GM23338 (cell line): ENCODE data around the gene OR6K2. TPM values are rescaled to one million over a fixed set of nuclear protein-coding genes. Genes with fewer than 3 reads are reported as not detected.

Experiments
- ATAC-seq: fragments of 200-7000 bp; cut with Tn5 transposase; 3 replicates; pipeline ENCODE4 v1.9.1; 2020
- DNase-seq: peaks from one replicate; pipeline ENCODE4 v3.0.0-alpha.2; 2015; ENCODE audit warnings: low spot score
- H2AFZ ChIP-seq: fragments of 200-600 bp; sonication (generic); 2 replicates; pipeline ENCODE4 v1.8.0; 2016; ENCODE audit warnings: antibody characterized with exemption, mild to moderate bottlenecking, moderate library complexity
- H3F3A ChIP-seq: fragments of 200-600 bp; sonication (generic); replicated peaks from 2 replicates; pipeline ENCODE4 v1.8.0; 2017; ENCODE audit warnings: antibody characterized with exemption, mixed run types, low read depth
- H3K27ac ChIP-seq: fragments of 200-600 bp; sonication (generic); 2 replicates; pipeline ENCODE4 v1.6.1; 2016; ENCODE audit warnings: low read depth
- H3K27me3 ChIP-seq: fragments of 200-600 bp; sonication (generic); 2 replicates; pipeline ENCODE4 v1.8.0; 2016; ENCODE audit warnings: mild to moderate bottlenecking, mixed run types, moderate library complexity; ENCODE audit not compliant: insufficient read depth
- H3K36me3 ChIP-seq: fragments of 200-600 bp; sonication (generic); 2 replicates; pipeline ENCODE4 v1.8.0; 2016; ENCODE audit warnings: mild to moderate bottlenecking; ENCODE audit not compliant: insufficient read depth
- H3K4me1 ChIP-seq: fragments of 200-600 bp; sonication (generic); 2 replicates; pipeline ENCODE4 v1.8.0; 2016; ENCODE audit warnings: mild to moderate bottlenecking, moderate library complexity; ENCODE audit not compliant: insufficient read depth
- H3K4me2 ChIP-seq: fragments of 200-600 bp; sonication (generic); 2 replicates; pipeline ENCODE4 v1.7.1; 2017; ENCODE audit warnings: mixed run types
- H3K4me3 ChIP-seq: fragments of 200-600 bp; sonication (generic); 2 replicates; pipeline ENCODE4 v1.6.1; 2016; ENCODE audit warnings: mixed run types
- H3K79me2 ChIP-seq: fragments of 200-600 bp; sonication (generic); replicated peaks from 2 replicates; pipeline ENCODE4 v1.8.0; 2017; ENCODE audit warnings: mild to moderate bottlenecking; ENCODE audit not compliant: insufficient read depth
- H3K9me2 ChIP-seq: fragments of 200-600 bp; sonication (generic); 2 replicates; pipeline ENCODE4 v1.8.0; 2017; ENCODE audit not compliant: insufficient read depth
- H4K20me1 ChIP-seq: fragments of 200-600 bp; sonication (generic); replicated peaks from 2 replicates; pipeline ENCODE4 v1.8.0; 2017; ENCODE audit warnings: mild to moderate bottlenecking; ENCODE audit not compliant: insufficient read depth
- H3K27ac Mint-ChIP-seq: 2 replicates; pipeline ENCODE4 v1.8.0; 2020; ENCODE audit warnings: inconsistent platforms, mild to moderate bottlenecking, moderate library complexity, mixed read lengths
- H3K27me3 Mint-ChIP-seq: 3 replicates; pipeline ENCODE4 v1.8.0; 2022; ENCODE audit warnings: low read depth, mild to moderate bottlenecking, moderate library complexity, mixed read lengths, inconsistent platforms; ENCODE audit not compliant: insufficient read depth, poor library complexity
- H3K36me3 Mint-ChIP-seq: 3 replicates; pipeline ENCODE4 v1.8.0; 2021; ENCODE audit warnings: low read depth, mild to moderate bottlenecking, inconsistent platforms, moderate library complexity, mixed read lengths
- H3K4me1 Mint-ChIP-seq: 3 replicates; pipeline ENCODE4 v1.8.0; 2020; ENCODE audit warnings: mild to moderate bottlenecking, inconsistent platforms, mixed read lengths
- H3K4me3 Mint-ChIP-seq: 3 replicates; pipeline ENCODE4 v1.8.0; 2021; ENCODE audit warnings: moderate library complexity, mild to moderate bottlenecking, inconsistent platforms, mixed read lengths
- H3K9me3 Mint-ChIP-seq: 3 replicates; pipeline ENCODE4 v1.8.0; 2020; ENCODE audit warnings: moderate library complexity, mild to moderate bottlenecking, inconsistent platforms, mixed read lengths
- CREB1 ChIP-seq: fragments of 250-450 bp; sonication (Bioruptor Pico); IDR thresholded peaks from 2 replicates; pipeline ENCODE4 v1.5.0; 2020; ENCODE audit warnings: low read depth, mild to moderate bottlenecking, moderate library complexity
- EZH2phosphoT487 ChIP-seq: fragments of 200-600 bp; sonication (generic); IDR thresholded peaks from one replicate; pipeline ENCODE4 v1.8.1; 2018; ENCODE audit warnings: antibody characterized with exemption; ENCODE audit not compliant: unreplicated experiment
- NANOG ChIP-seq: IDR thresholded peaks from 2 replicates; pipeline ENCODE4 v1.6.1; 2016; ENCODE audit warnings: antibody characterized with exemption, borderline replicate concordance
- POLR2AphosphoS5 ChIP-seq: IDR thresholded peaks from 2 replicates; pipeline ENCODE4 v1.6.1; 2016; ENCODE audit warnings: antibody characterized with exemption, low read depth
- REST ChIP-seq: IDR thresholded peaks from one replicate; pipeline ENCODE4 v1.6.1; 2018; ENCODE audit warnings: antibody characterized with exemption; ENCODE audit not compliant: unreplicated experiment
- STAT1 ChIP-seq: IDR thresholded peaks from one replicate; pipeline ENCODE4 v1.6.1; 2016; ENCODE audit warnings: antibody characterized with exemption; ENCODE audit not compliant: unreplicated experiment
- ZNF114 ChIP-seq: fragments of 250-450 bp; sonication (Bioruptor Pico); IDR thresholded peaks from 2 replicates; pipeline ENCODE4 v1.5.0; 2020; ENCODE audit warnings: mild to moderate bottlenecking, moderate library complexity
- ZNF331 ChIP-seq: fragments of 250-450 bp; sonication (Bioruptor Pico); IDR thresholded peaks from 2 replicates; pipeline ENCODE4 v1.5.0; 2020; ENCODE audit warnings: low read depth, mild to moderate bottlenecking, moderate library complexity
- polyA plus RNA-seq: library from polyadenylated mRNA; unstranded; fragments of >200 nt; fragmentation: Nextera tagmentation; extraction: Ambion mirVana; gene quantifications from 2 replicates; pipeline ENCODE4 v1.2.1, GENCODE V29; 2016
- total RNA-seq: library from RNA; depleted of rRNA; stranded (reverse); fragments of >200 nt; shearing (Covaris generic); gene quantifications from 2 replicates; pipeline ENCODE4 v1.2.3, GENCODE V29; 2014
- TF ChIP-seq, protein P1 (sequence below): fragments of 250-450 bp; sonication (Bioruptor Pico); IDR thresholded peaks from 2 replicates; pipeline ENCODE4 v1.5.0; 2020; ENCODE audit warnings: mild to moderate bottlenecking, moderate library complexity
- TF ChIP-seq, protein P2 (sequence below), 2 experiments: fragments of 200-600 bp in 1 of 2; sonication (generic) in 1 of 2; conservative IDR thresholded peaks; 2 replicates each; pipeline versions ENCODE4 v1.5.1 to v1.6.1; 2016 to 2017; ENCODE audit warnings: antibody characterized with exemption in 2 of 2, low read depth in 2 of 2, mild to moderate bottlenecking in 2 of 2, moderate library complexity in 1 of 2

Gene OR6K2
- total and polyA plus RNA-seq, 2 experiments from 2014 or later: not detected

DNA sequence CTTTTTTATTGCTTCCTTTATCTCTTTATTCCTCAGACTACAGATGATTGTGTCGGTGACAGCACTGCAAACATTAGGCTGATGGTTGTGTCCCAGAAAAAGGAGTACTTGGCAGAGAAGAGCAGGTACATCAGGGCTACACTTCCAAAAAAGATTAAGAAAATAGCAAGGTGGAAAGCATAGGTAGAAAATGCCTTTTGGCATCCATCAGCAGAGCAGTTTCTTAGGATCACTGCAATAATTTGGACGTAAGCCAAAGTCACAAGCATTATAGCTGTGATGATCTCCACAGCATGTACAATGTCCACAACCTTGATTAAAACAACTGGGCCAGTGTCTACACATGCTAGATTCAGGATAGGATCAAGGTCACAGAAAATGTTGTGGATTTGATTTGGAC is 5.9 kb downstream of the OR6K2 start (continued):
- TF ChIP-seq, protein P1, sequence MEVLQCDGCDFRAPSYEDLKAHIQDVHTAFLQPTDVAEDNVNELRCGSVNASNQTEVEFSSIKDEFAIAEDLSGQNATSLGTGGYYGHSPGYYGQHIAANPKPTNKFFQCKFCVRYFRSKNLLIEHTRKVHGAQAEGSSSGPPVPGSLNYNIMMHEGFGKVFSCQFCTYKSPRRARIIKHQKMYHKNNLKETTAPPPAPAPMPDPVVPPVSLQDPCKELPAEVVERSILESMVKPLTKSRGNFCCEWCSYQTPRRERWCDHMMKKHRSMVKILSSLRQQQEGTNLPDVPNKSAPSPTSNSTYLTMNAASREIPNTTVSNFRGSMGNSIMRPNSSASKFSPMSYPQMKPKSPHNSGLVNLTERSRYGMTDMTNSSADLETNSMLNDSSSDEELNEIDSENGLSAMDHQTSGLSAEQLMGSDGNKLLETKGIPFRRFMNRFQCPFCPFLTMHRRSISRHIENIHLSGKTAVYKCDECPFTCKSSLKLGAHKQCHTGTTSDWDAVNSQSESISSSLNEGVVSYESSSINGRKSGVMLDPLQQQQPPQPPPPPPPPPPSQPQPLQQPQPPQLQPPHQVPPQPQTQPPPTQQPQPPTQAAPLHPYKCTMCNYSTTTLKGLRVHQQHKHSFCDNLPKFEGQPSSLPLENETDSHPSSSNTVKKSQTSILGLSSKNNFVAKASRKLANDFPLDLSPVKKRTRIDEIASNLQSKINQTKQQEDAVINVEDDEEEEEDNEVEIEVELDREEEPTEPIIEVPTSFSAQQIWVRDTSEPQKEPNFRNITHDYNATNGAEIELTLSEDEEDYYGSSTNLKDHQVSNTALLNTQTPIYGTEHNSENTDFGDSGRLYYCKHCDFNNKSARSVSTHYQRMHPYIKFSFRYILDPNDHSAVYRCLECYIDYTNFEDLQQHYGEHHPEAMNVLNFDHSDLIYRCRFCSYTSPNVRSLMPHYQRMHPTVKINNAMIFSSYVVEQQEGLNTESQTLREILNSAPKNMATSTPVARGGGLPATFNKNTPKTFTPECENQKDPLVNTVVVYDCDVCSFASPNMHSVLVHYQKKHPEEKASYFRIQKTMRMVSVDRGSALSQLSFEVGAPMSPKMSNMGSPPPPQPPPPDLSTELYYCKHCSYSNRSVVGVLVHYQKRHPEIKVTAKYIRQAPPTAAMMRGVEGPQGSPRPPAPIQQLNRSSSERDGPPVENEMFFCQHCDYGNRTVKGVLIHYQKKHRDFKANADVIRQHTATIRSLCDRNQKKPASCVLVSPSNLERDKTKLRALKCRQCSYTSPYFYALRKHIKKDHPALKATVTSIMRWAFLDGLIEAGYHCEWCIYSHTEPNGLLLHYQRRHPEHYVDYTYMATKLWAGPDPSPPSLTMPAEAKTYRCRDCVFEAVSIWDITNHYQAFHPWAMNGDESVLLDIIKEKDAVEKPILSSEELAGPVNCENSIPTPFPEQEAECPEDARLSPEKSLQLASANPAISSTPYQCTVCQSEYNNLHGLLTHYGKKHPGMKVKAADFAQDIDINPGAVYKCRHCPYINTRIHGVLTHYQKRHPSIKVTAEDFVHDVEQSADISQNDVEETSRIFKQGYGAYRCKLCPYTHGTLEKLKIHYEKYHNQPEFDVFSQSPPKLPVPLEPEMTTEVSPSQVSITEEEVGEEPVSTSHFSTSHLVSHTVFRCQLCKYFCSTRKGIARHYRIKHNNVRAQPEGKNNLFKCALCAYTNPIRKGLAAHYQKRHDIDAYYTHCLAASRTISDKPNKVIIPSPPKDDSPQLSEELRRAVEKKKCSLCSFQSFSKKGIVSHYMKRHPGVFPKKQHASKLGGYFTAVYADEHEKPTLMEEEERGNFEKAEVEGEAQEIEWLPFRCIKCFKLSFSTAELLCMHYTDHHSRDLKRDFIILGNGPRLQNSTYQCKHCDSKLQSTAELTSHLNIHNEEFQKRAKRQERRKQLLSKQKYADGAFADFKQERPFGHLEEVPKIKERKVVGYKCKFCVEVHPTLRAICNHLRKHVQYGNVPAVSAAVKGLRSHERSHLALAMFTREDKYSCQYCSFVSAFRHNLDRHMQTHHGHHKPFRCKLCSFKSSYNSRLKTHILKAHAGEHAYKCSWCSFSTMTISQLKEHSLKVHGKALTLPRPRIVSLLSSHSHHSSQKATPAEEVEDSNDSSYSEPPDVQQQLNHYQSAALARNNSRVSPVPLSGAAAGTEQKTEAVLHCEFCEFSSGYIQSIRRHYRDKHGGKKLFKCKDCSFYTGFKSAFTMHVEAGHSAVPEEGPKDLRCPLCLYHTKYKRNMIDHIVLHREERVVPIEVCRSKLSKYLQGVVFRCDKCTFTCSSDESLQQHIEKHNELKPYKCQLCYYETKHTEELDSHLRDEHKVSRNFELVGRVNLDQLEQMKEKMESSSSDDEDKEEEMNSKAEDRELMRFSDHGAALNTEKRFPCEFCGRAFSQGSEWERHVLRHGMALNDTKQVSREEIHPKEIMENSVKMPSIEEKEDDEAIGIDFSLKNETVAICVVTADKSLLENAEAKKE (CRISPR knock-in tag): no peak
- TF ChIP-seq ZNF114 (CRISPR knock-in tag): no peak
- no peak for TF ChIP-seq ZNF331
- no peak for TF ChIP-seq NANOG

DNA sequence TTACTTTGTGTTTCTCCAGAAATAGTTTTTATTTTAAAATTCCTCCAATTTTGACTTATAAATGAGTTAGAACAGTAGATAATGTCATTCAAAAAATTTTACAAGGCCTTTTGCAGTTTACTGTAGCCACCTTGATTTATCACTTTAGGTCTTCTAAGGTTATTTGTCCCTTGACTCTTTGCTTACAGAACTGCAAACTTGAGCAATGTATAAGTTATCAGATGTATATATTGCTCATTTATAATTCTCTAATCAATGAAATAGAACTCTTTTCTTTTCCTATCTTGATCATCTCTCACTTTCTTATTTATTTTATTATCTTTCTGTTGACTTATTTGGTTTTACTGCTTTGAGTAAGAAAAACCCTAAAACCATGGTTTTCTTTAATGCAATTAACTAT is 8.1 kb downstream of the OR6K2 start:
- no peaks in the 10 kb centered on the region for H3K27me3 ChIP-seq
- H3K27me3 Mint-ChIP-seq: no peaks in the 10 kb centered on the region
- TF ChIP-seq EZH2phosphoT487 (no peak), ZNF331 (no peak)
- H3K4me3 ChIP-seq: no peak overlapping the region
- no peak overlapping the region for H3K27ac ChIP-seq
- H3K9me3 Mint-ChIP-seq: no peaks in the 10 kb centered on the region
- no peaks in the 10 kb centered on the region for H3K4me1 ChIP-seq
- no peaks in the 10 kb centered on the region for H3K4me1 Mint-ChIP-seq
- H3K79me2 ChIP-seq: no peaks in the 10 kb centered on the region
- H3K36me3 Mint-ChIP-seq: no peaks in the 10 kb centered on the region
- H3K27ac Mint-ChIP-seq: no peak overlapping the region
- no peaks in the 10 kb centered on the region for H4K20me1 ChIP-seq
- no peaks in the 10 kb centered on the region for H3K9me2 ChIP-seq
- no peaks in the 10 kb centered on the region for H3F3A ChIP-seq
- H3K36me3 ChIP-seq: no peaks in the 10 kb centered on the region
- H3K4me2 ChIP-seq: no peak overlapping the region
- ATAC-seq (no peak), DNase-seq (no peak)
- H2AFZ ChIP-seq: no peak overlapping the region
- no peak overlapping the region for H3K4me3 Mint-ChIP-seq

DNA sequence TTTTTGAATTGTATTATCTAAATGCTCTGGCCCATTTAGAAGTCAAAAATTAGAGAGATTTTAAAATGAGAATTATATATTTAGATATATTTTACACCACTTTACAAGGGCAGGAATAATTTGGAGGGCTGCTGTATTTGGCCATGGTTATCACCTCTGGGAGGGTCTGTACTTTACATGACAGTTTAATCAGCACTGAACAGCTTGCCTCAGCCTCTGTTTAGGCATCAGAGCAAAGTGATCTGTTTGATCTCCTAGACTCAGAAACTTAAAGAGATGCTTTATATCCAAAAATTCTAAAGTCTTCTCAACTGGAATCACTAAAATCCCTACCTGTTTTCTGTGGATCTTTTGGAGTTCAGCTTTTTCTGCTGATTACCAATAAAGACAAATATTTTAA is 8.5 kb downstream of the OR6K2 start:
- no peaks in the 10 kb centered on the region for H3K36me3 Mint-ChIP-seq
- no peaks in the 10 kb centered on the region for H3K4me1 Mint-ChIP-seq
- H3K27me3 Mint-ChIP-seq: no peaks in the 10 kb centered on the region
- Histone ChIP-seq H3K4me2 (no peak overlapping the region), H4K20me1 (no peaks in the 10 kb centered on the region), H3K27me3 (no peaks in the 10 kb centered on the region), H3K27ac (no peak overlapping the region), H3K36me3 (no peaks in the 10 kb centered on the region), H3K79me2 (no peaks in the 10 kb centered on the region), H3K9me2 (no peaks in the 10 kb centered on the region), H3F3A (no peaks in the 10 kb centered on the region), H2AFZ (no peak overlapping the region), H3K4me1 (no peaks in the 10 kb centered on the region), H3K4me3 (no peak overlapping the region)
- no peaks in the 10 kb centered on the region for H3K9me3 Mint-ChIP-seq
- ATAC-seq: no peak
- no peak overlapping the region for H3K27ac Mint-ChIP-seq
- no peak for DNase-seq
- no peak overlapping the region for H3K4me3 Mint-ChIP-seq
- TF ChIP-seq, protein P2, sequence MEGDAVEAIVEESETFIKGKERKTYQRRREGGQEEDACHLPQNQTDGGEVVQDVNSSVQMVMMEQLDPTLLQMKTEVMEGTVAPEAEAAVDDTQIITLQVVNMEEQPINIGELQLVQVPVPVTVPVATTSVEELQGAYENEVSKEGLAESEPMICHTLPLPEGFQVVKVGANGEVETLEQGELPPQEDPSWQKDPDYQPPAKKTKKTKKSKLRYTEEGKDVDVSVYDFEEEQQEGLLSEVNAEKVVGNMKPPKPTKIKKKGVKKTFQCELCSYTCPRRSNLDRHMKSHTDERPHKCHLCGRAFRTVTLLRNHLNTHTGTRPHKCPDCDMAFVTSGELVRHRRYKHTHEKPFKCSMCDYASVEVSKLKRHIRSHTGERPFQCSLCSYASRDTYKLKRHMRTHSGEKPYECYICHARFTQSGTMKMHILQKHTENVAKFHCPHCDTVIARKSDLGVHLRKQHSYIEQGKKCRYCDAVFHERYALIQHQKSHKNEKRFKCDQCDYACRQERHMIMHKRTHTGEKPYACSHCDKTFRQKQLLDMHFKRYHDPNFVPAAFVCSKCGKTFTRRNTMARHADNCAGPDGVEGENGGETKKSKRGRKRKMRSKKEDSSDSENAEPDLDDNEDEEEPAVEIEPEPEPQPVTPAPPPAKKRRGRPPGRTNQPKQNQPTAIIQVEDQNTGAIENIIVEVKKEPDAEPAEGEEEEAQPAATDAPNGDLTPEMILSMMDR (conservative IDR thresholded peaks at IDR 0.05; ENCODE audit: low read depth in 2 of 2): no peak
- no peak for TF ChIP-seq ZNF331
- no peak for TF ChIP-seq CREB1
- TF ChIP-seq NANOG: no peak
- TF ChIP-seq POLR2AphosphoS5: no peak
- no peak for TF ChIP-seq ZNF114 (CRISPR knock-in tag)
- TF ChIP-seq REST: no peak
- no peak for TF ChIP-seq STAT1
